Stimulated activated CD4-positive, alpha-beta T cell treated with anti-CD3 and anti-CD28 coated beads, Interleukin-1b, Interleukin-23, amount 100 ng/mL, for 1 hour (primary cell): ENCODE measurements around the gene EIPR1.
A peak's percentile ranks its signal among the peaks of the same experiment; 100 is the strongest.

Experiments
- DNase-seq, 2 donors: peaks; one replicate each; pipeline ENCODE4 v3.0.0-alpha.2; 2020; ENCODE audit warnings: low read depth in 2 of 2

EIPR1 gene

GRCh38 chr2:3377612-3378432 lies at the start of gene EIPR1:
Gene EIPR1 (minus strand): TSS chr2:3377818. CDS start chr2:3377689, 129 bp downstream.
- peak; percentile 84 to 89 for DNase-seq

DNA sequence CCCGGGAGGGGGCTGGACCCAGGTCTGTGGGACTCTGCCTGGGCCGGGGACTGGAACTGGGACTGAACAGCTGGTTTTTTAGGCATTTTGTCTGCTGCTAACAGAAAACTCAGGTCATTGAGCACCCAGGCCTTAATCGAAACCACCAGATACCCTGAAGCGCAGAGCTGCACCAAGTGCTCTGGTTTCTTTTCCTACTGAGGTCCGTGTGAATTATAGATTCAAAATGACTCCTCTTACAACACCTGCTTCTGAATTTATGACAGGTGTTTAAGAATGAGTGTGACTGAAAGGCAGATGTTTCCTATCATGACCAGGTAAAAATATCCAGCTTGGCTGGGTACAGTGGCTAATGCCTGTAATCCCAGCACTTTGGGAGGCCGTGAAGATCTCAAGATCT lies 49.7 kb upstream of the EIPR1 start:
- no peak for DNase-seq

- no peak for DNase-seq
Observed at GRCh38 chr2:3426615-3427014, 49.0 kb upstream of the EIPR1 start.

DNA sequence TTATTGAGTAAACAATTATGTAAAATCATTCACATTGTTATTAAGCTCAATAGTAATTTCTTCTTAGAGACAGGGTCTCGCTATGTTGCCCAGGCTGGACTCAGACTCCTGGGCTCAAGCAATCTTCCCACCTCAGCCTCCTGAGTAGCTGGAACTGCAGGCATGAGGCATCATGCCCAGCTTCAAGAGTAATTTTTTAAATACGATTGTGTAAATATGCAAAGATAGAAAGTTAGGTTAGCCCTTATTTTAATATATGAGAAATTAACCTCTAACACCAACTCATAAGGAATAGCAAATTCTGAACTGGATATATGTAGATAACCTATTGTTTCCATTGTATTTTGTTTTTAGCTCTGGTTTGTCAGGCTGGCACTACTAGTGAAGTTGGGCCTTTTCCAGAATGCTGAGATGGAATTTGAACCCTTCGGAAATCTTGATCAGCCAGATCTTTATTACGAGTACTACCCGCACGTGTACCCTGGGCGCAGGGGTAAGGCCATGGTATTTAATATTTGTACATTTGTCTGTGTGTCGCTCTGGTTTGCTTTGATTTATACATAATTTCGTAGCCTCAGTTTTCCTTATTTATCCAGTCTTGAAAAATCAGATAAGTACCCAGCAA lies 46.7 kb upstream of the EIPR1 start:
- no peak for DNase-seq

- peak; percentile 33 to 68 for DNase-seq
Observed at GRCh38 chr2:3423492-3424170, 46.0 kb upstream of the EIPR1 start.

DNA sequence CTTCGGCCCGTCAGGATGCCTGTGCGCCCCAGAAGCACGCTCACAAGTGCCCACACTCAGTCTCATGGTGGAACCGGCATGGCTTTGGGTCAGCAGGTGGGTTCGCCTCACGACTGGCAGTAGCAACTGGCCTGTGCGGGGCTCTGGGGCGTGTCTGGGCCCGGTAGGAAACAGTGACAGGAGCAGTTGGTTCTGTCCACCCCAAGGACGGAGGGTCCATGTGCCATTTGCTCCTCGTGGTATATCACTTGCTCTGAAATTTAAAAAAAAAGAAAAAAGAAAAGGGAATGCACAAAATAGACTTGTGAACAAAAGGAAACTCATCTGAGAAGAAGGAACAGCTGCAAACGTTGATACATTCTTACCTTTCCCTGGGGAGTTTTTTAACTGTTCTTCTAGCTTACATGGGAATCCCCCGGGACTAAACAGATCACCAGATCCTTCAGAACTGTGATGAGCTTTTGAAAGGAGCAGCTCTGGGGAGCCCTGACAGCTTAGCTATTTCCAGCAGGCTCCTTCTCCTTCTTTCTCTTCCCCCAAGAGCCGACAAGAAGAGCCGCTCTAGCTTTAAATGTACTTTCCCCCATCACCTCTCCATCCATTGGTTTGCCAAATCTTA lies 44.7 kb upstream of the EIPR1 start:
- no peak for DNase-seq

GRCh38 chr2:3421580-3421979 lies 44.0 kb upstream of the EIPR1 start:
- no peak for DNase-seq

DNA sequence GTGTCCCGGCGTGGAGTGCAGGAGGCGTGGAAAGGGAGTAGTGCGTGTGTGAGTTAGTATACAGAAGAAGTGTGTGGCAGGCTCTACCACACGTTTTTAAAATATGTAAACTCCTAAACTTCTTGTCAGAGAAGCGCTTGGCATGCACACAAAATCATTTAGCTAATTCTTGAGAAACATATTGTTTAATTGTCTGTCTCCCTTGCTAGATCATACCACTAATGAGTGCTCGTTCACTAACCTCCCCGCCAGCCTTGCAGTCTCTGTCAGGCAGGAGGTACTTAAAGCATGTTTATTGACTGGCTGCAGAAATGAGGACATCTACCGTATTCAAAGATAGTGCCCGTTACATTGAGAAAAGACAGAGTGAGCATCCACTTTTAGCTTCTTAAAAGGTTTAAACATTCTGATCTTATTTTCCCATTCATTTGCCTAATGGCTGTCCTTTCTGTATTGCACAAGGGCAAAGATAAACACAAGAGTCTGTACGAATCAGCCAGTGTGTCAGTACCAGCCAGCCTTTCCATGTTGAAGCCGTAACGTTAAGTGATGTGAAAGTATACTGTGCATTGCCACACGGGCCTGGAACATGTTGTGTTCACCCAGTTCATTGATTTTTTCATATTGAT lies 43.3 kb upstream of the EIPR1 start:
- no peak for DNase-seq

- no peak for DNase-seq
Observed at GRCh38 chr2:3420076-3420768, 42.6 kb upstream of the EIPR1 start.

- no peak for DNase-seq
Observed at GRCh38 chr2:3418766-3419404, 41.3 kb upstream of the EIPR1 start.

DNA sequence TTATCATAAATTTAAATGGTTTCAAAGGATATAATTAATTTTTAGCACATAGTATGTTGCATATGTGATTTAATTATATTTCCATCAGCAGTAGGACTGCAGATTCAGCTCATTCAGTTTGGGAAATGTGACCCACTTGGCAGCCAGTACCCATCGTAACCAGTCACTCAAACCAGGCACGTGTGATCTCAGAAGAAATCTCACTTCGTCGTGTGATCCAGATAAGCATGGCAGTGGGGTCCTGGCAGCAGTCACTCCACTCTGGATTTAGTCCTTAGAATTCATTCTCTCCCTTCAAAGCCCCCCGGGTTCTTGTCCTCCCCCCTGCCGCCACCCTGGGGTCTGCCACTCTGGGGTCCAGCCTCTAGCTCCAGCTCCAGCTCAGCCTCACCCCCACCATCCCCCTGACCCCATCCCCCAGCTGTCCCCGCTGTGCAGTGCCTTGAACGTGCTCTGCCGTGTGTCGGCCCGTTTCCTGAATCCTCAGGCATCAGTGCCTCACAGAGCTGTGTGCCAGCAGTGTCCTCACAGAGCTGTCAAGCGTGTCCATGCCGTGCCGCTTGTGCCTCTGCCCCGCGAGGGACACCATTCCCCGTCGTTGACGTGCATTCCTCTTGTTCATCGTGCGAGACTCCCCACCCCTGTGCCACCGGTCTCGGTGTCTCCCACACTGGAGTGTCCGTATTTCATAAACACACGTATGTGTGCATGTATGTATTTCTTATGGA lies 36.7 kb upstream of the EIPR1 start:
- no peak for DNase-seq

GRCh38 chr2:3413697-3414096 lies 36.1 kb upstream of the EIPR1 start:
- DNase-seq, result no peak

DNA sequence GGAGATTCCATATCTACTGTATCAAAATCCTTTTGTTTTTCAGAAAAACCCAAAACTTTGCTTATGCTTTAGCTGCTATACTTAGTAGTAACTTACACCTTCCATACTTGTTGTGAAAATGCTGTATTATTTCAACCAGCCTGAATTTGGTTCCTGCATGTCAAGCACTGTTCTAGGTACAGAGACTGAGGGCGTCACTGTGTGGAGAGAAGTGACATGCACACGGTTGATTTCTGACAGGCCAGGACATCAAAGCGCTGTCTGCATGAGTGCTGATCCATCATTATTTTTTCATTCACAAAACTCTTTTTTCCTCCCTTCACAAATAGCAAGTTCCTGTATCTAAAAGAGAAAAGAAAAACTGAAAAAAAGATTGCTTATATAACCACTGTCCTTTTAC lies 33.5 kb upstream of the EIPR1 start:
- no peak for DNase-seq

DNA sequence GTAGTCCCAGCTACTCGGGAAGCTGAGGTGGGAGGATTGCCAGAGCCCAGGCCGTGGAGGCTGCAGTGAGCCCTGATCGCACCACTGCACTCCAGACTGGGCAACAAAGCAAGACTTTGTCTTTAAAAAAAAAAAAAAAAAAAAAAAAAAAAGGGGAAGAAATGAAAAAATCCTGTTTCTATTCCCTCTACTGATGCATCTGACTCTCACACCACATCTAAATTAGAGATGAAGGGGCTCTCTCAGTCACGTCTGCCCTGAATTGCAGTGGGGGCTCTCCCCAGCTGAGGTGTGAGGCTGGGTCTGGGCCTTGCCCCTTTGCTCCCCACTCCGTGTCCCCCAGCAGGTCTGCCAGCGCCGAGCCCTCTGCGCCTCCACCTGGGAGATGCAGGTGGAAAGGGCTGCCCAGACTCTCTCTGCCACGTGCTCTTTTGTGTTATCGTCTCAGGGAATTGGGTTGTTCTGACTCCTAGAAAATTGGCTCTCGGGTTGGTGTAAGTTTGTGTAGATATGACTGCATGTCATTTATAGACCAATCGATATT lies 32.1 kb upstream of the EIPR1 start:
- DNase-seq, result no peak

GRCh38 chr2:3408781-3409180 lies 31.2 kb upstream of the EIPR1 start:
- no peak for DNase-seq

DNA sequence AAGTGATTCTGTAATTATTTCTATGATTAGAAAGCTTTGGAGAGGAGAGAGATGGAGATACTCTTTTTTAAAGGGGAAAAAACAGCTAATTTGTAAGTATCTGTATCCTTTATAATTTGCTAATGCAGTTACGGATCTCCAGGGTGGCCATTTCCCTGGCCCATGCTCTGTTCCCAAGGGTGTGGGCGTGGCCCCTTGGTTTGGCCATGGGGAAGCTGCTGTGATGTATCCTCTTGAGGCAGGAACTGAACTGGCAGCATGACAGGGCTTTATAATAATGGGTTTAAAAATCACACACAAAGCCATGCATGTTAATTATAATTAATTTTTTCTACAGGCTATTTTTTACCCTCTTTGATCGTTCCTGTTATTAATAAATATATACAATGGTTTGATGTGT lies 28.9 kb upstream of the EIPR1 start:
- no peak for DNase-seq

GRCh38 chr2:3405876-3406275 lies 28.3 kb upstream of the EIPR1 start:
- DNase-seq, result no peak

DNA sequence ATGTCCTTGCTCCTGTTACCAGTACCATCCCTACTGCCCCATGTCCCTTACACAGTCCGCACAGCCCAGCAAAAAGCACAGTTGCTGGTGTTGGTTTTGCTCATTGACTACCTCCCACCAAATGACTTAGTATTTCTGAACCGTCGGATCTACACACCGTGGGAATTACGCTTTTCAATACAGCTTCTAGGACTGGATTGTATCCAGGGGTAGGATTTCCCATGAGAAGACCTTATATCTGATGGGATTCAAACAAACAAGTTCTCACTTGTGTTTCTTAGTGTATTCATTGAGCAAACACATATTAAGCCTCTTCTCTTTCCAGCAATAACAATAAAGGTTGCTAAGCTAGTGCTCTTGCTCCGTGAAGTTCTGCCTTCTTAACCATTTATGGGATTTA lies 27.7 kb upstream of the EIPR1 start:
- no peak for DNase-seq

DNA sequence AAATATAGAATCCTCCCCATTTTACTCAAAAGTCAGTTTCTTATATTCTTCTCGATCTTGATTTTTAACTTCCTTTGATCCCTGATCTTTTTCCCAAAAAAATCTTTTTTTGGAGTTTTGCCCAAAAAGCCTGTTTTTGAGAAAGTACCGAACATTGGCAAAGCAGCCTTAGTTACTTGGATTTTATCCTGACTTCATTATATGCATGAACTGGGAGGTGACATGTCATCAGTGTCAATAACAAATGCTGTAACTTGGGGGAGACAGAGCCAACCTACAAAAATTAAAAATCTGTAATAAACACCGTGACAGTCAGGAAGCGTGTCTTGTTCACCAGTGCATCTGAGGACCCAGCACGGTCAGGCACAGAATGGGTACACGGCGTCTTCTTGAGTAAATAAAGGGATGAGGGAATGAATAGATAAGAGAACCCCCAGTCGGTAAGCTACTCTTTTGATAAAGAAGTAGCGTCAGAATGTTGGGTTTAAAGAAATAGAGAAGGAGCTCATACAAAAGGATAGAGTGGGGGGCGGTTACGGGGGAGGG lies 26.8 kb upstream of the EIPR1 start:
- no peak for DNase-seq
